ENCODE measurements around the gene CCDC188.

CCDC188 gene

GRCh38 chr22:20117633-20118299, 33.1 kb downstream of the CCDC188 start:
- Histone ChIP-seq H2AFZ (ENCODE audit: low read length) (no peak overlapping the region), H3K27ac (ENCODE audit: low read depth, low read length, poor library complexity, severe bottlenecking) (peak overlapping the region; percentile 60)
- TF ChIP-seq EZH2 (IDR thresholded peaks at IDR 0.05; ENCODE audit: borderline replicate concordance, low read length) (no peak), CTCF (IDR thresholded peaks at IDR 0.05; ENCODE audit: low read length) (no peak)

GRCh38 chr22:20116951-20117632, 33.8 kb downstream of the CCDC188 start, which contains the start of gene TRMT2A:
TRMT2A (minus strand) TSS chr22:20117226; CDS start chr22:20116906, 320 bp downstream.
- Histone ChIP-seq H3K9ac (ENCODE audit: low read length) (peak within 1 kb of the TSS; percentile 99), H3K4me2 (ENCODE audit: low read length) (peak within 1 kb of the TSS; percentile 98), H2AFZ (ENCODE audit: low read length) (no peak within 1 kb of the TSS), H3F3A (ENCODE audit: insufficient read depth, low read length) (no peaks in the 10 kb centered on the region), H3K9me2 (ENCODE audit: low read depth, low read length) (no peaks in the 10 kb centered on the region), H3K4me1 (ENCODE audit: insufficient read depth, low read length, severe bottlenecking) (peaks cover 40% of the 10 kb centered on the region), H3K27ac (ENCODE audit: low read depth, low read length, poor library complexity, severe bottlenecking) (peak within 1 kb of the TSS; percentile 60), H3K36me3 (ENCODE audit: insufficient read depth, low read length) (peaks cover 85% of the 10 kb centered on the region), H3K4me3 (ENCODE audit: low read depth, low read length, poor library complexity, severe bottlenecking) (peak within 1 kb of the TSS; percentile 96), H3K9me3 (ENCODE audit: low read length) (no peaks in the 10 kb centered on the region), H3K27me3 (ENCODE audit: insufficient read depth, low read length) (no peaks in the 10 kb centered on the region), H4K20me1 (ENCODE audit: insufficient read depth, low read length) (no peaks in the 10 kb centered on the region), H3K79me2 (ENCODE audit: insufficient read depth, low read length) (peaks cover 49% of the 10 kb centered on the region)
- TF ChIP-seq CTCF (IDR thresholded peaks at IDR 0.05; ENCODE audit: low read length) (peak; percentile 23; the same call in 1 of the 2 replicates), EZH2 (IDR thresholded peaks at IDR 0.05; ENCODE audit: borderline replicate concordance, low read length) (no peak)

More at GRCh38 chr22:20117633-20118299, 33.1 kb downstream of the CCDC188 start:
- H3K4me1 ChIP-seq (ENCODE audit: insufficient read depth, low read length, severe bottlenecking), result peaks cover 36% of the 10 kb centered on the region
- H3K4me2 ChIP-seq (ENCODE audit: low read length), result peak overlapping the region; percentile 98
- H4K20me1 ChIP-seq (ENCODE audit: insufficient read depth, low read length), result no peaks in the 10 kb centered on the region
- no peaks in the 10 kb centered on the region for H3K9me3 ChIP-seq (ENCODE audit: low read length)
- no peaks in the 10 kb centered on the region for H3K9me2 ChIP-seq (ENCODE audit: low read depth, low read length)
- H3F3A ChIP-seq (ENCODE audit: insufficient read depth, low read length), result no peaks in the 10 kb centered on the region
- H3K36me3 ChIP-seq (ENCODE audit: insufficient read depth, low read length), result peaks cover 83% of the 10 kb centered on the region
- no peaks in the 10 kb centered on the region for H3K27me3 ChIP-seq (ENCODE audit: insufficient read depth, low read length)
- H3K9ac ChIP-seq (ENCODE audit: low read length), result peak overlapping the region; percentile 94
- H3K79me2 ChIP-seq (ENCODE audit: insufficient read depth, low read length), result peaks cover 53% of the 10 kb centered on the region
- H3K4me3 ChIP-seq (ENCODE audit: low read depth, low read length, poor library complexity, severe bottlenecking), result peak overlapping the region; percentile 96

- Histone ChIP-seq H3K79me2 (ENCODE audit: insufficient read depth, low read length) (peaks cover 45% of the 10 kb centered on the region), H3K9ac (ENCODE audit: low read length) (peak overlapping the region; percentile 99), H3K9me3 (ENCODE audit: low read length) (no peaks in the 10 kb centered on the region), H4K20me1 (ENCODE audit: insufficient read depth, low read length) (no peaks in the 10 kb centered on the region), H3K4me2 (ENCODE audit: low read length) (peak overlapping the region; percentile 81), H3K4me1 (ENCODE audit: insufficient read depth, low read length, severe bottlenecking) (peaks cover 45% of the 10 kb centered on the region), H3K27me3 (ENCODE audit: insufficient read depth, low read length) (no peaks in the 10 kb centered on the region), H3K27ac (ENCODE audit: low read depth, low read length, poor library complexity, severe bottlenecking) (peak overlapping the region; percentile 57), H3K36me3 (ENCODE audit: insufficient read depth, low read length) (peaks cover 84% of the 10 kb centered on the region), H3F3A (ENCODE audit: insufficient read depth, low read length) (no peaks in the 10 kb centered on the region), H2AFZ (ENCODE audit: low read length) (no peak overlapping the region), H3K9me2 (ENCODE audit: low read depth, low read length) (no peaks in the 10 kb centered on the region), H3K4me3 (ENCODE audit: low read depth, low read length, poor library complexity, severe bottlenecking) (peak overlapping the region; percentile 96)
- TF ChIP-seq CTCF (IDR thresholded peaks at IDR 0.05; ENCODE audit: low read length) (no peak), EZH2 (IDR thresholded peaks at IDR 0.05; ENCODE audit: borderline replicate concordance, low read length) (no peak)
Observed at GRCh38 chr22:20116376-20116950, 34.4 kb downstream of the CCDC188 start.

Measured in OCI-LY1 (cell line).